ENCODE data around the gene TERB1.

- TF ChIP-seq SMC3 (IDR thresholded peaks at IDR 0.05; ENCODE audit: low read length) (no peak), CTCF (CRISPR knock-in tag; IDR thresholded peaks at IDR 0.05) (no peak), TAF1 (CRISPR knock-in tag; IDR thresholded peaks at IDR 0.05) (no peak), ZMAT5 (CRISPR knock-in tag; IDR thresholded peaks at IDR 0.05; ENCODE audit: borderline replicate concordance, low read depth) (no peak), RXRB (CRISPR knock-in tag; IDR thresholded peaks at IDR 0.05; ENCODE audit: borderline replicate concordance) (no peak), ATF6 (CRISPR knock-in tag; conservative IDR thresholded peaks at IDR 0.05) (no peak), POLR2AphosphoS5 (IDR thresholded peaks at IDR 0.05; ENCODE audit: low read depth, low read length) (no peak), ZNF329 (CRISPR knock-in tag; IDR thresholded peaks at IDR 0.05; ENCODE audit: low read depth) (no peak), ZNF282 (IDR thresholded peaks at IDR 0.05; ENCODE audit: partially characterized antibody) (no peak), ATF3 (CRISPR knock-in tag; IDR thresholded peaks at IDR 0.05) (no peak), RFX5 (IDR thresholded peaks at IDR 0.05; ENCODE audit: low read depth, low read length) (no peak), GTF2F1 (IDR thresholded peaks at IDR 0.05; ENCODE audit: low read length) (no peak), NR2F2 (IDR thresholded peaks at IDR 0.05; ENCODE audit: borderline replicate concordance, low read depth) (no peak)
- TF ChIP-seq, protein P1, sequence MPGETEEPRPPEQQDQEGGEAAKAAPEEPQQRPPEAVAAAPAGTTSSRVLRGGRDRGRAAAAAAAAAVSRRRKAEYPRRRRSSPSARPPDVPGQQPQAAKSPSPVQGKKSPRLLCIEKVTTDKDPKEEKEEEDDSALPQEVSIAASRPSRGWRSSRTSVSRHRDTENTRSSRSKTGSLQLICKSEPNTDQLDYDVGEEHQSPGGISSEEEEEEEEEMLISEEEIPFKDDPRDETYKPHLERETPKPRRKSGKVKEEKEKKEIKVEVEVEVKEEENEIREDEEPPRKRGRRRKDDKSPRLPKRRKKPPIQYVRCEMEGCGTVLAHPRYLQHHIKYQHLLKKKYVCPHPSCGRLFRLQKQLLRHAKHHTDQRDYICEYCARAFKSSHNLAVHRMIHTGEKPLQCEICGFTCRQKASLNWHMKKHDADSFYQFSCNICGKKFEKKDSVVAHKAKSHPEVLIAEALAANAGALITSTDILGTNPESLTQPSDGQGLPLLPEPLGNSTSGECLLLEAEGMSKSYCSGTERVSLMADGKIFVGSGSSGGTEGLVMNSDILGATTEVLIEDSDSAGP (CRISPR knock-in tag; IDR thresholded peaks at IDR 0.05; ENCODE audit: borderline replicate concordance): no peak
These were observed 22.6 kb upstream of the TERB1 start for GRCh38 chr16:66824006-66824405.
